Measurements from ENCODE around the gene CACNA2D3. TPM values are rescaled to one million over a fixed set of nuclear protein-coding genes. Genes with fewer than 3 reads are reported as not detected.

The CACNA2D3 gene
- total and polyA plus RNA-seq, 12 donors = 0.51 to 43.5 (median 19.3) TPM

DNA sequence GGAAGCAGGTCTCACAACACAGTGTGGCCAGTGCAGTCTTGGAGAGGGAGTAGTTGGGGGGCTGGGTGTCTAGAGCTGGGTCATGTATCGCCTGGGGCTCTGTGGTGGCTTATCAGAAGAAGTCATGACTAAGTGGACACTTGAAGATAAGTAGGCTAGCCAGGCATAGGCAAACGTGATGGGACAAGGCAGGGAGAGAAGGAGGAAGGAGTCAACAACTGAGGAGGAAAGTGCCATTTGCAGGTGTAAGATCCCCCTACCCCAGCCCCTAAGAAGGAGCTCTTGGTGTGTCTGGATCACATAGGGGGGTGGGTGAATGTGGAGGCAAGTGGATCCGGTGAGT, 453.2 kb downstream of the CACNA2D3 start:
- Histone ChIP-seq H3K4me3 (no peak overlapping the region), H3K9me3 (peaks cover 0 to 3% (median 0%) of the 10 kb centered on the region in 11 donors), H3K4me1 (no peaks in the 10 kb centered on the region), H3K27ac (no peak overlapping the region), H3K27me3 (no peaks in the 10 kb centered on the region), H3K36me3 (no peaks in the 10 kb centered on the region)
- no peak for DNase-seq
- no peak for ATAC-seq
- intact Hi-C loops (cut with DNase I) = no loop called here
- WGBS, 2 donors = 24 to 50% methylated on average over 3 of the region's 3 CpGs
- no peak for TF ChIP-seq CTCF (IDR thresholded peaks at IDR 0.05)

GRCh38 chr3:54577313-54577712, 455.0 kb downstream of the CACNA2D3 start:
- peaks cover 0 to 3% (median 0%) of the 10 kb centered on the region in 11 donors for H3K9me3 ChIP-seq
- intact Hi-C loops (cut with DNase I) = no loop called here
- ATAC-seq (no peak), DNase-seq (no peak)
- no peaks in the 10 kb centered on the region for H3K36me3 ChIP-seq
- TF ChIP-seq CTCF (IDR thresholded peaks at IDR 0.05) = no peak
- no peak overlapping the region for H3K4me3 ChIP-seq
- 92 to 94% methylated on average over 3 of the region's 3 CpGs for WGBS, 2 donors
- H3K4me1 ChIP-seq = no peaks in the 10 kb centered on the region
- H3K27me3 ChIP-seq = no peaks in the 10 kb centered on the region
- H3K27ac ChIP-seq = no peak overlapping the region

- H3K4me3 ChIP-seq = no peak overlapping the region
- no peak for ATAC-seq
Observed at GRCh38 chr3:54578417-54578816, 456.1 kb downstream of the CACNA2D3 start.

DNA sequence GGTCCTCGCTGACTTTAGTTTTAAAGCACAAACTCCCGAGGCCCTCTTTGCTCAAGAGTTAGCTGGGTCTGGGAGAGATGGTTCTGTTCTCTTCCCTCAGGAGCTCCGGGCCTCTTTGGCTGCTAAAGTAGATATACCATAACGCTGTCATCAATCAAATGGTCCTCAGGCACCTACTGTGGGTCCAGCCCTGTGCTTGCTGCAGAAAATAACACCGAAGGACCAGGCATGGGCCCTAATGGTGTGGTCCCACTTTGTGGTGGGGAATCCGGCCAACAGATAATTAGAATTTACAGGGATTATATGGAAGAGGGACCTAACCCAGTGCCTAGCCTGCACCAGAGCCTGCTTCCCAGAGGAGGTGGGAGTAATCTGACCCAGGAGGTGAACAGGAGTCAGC, 458.1 kb downstream of the CACNA2D3 start:
- Histone ChIP-seq H3K9me3 (no peaks in the 10 kb centered on the region), H3K27me3 (no peaks in the 10 kb centered on the region), H3K36me3 (no peaks in the 10 kb centered on the region), H3K4me3 (no peak overlapping the region), H3K4me1 (no peaks in the 10 kb centered on the region), H3K27ac (no peak overlapping the region)
- intact Hi-C loops (cut with DNase I) = no loop called here
- 78 to 84% methylated on average over 6 of the region's 6 CpGs for WGBS, 2 donors
- no peak for DNase-seq
- no peak for TF ChIP-seq CTCF (IDR thresholded peaks at IDR 0.05)
- no peak for ATAC-seq

More at GRCh38 chr3:54578417-54578816, 456.1 kb downstream of the CACNA2D3 start:
- TF ChIP-seq CTCF (IDR thresholded peaks at IDR 0.05) = no peak
- intact Hi-C loops (cut with DNase I) = no loop called here
- H3K4me1 ChIP-seq = no peaks in the 10 kb centered on the region
- no peak for DNase-seq
- 81 to 82% methylated on average over 7 of the region's 7 CpGs for WGBS, 2 donors
- H3K9me3 ChIP-seq = no peaks in the 10 kb centered on the region
- H3K27ac ChIP-seq = no peak overlapping the region
- H3K27me3 ChIP-seq = no peaks in the 10 kb centered on the region
- H3K36me3 ChIP-seq = no peaks in the 10 kb centered on the region

GRCh38 chr3:54582424-54582823, 460.1 kb downstream of the CACNA2D3 start:
- no peak for ATAC-seq
- WGBS, 2 donors = 69 to 80% methylated on average over 2 of the region's 2 CpGs
- H3K9me3 ChIP-seq = no peaks in the 10 kb centered on the region
- no peaks in the 10 kb centered on the region for H3K4me1 ChIP-seq
- no peak overlapping the region for H3K27ac ChIP-seq
- intact Hi-C loops (cut with DNase I) = no loop called here
- no peak overlapping the region for H3K4me3 ChIP-seq
- H3K36me3 ChIP-seq = no peaks in the 10 kb centered on the region
- TF ChIP-seq CTCF (IDR thresholded peaks at IDR 0.05) = no peak
- DNase-seq = no peak
- no peaks in the 10 kb centered on the region for H3K27me3 ChIP-seq
